8988T (cell line): ENCODE data around the gene NGDN.

ENCODE experiments used
- DNase-seq: peaks from one replicate; pipeline ENCODE4 v3.0.0; 2011

NGDN gene

GRCh38 chr14:23523229-23524016, 53.9 kb downstream of the NGDN start:
- DNase-seq = no peak

GRCh38 chr14:23524954-23525353, 55.5 kb downstream of the NGDN start:
- no peak for DNase-seq

- DNase-seq = no peak
Observed at GRCh38 chr14:23525611-23526010, 56.1 kb downstream of the NGDN start.
